Suprapubic skin (tissue), 4 donors: ENCODE results near the gene KLHL10.

Source experiments
- POLR2A ChIP-seq, 2 donors: fragments of 450-650 bp; IDR thresholded peaks; one replicate each; pipeline ENCODE4 v1.6.1; 2017; ENCODE audit warnings: antibody characterized with exemption in 2 of 2, mild to moderate bottlenecking in 2 of 2, moderate library complexity in 2 of 2
- POLR2AphosphoS5 ChIP-seq, 3 donors: sonication (generic); formaldehyde crosslinking; IDR thresholded peaks; one replicate each; pipeline ENCODE4 v1.6.1; 2017; ENCODE audit warnings: antibody characterized with exemption in 3 of 3
- TF ChIP-seq, protein P1 (sequence below), 2 donors: fragments of 200-600 bp in 1 of 2; fragments of 450-650 bp in 1 of 2; sonication (generic) in 1 of 2; IDR thresholded peaks; one replicate each; pipeline ENCODE4 v1.5.1; 2016 to 2019; ENCODE audit warnings: antibody characterized with exemption in 2 of 2, mild to moderate bottlenecking in 1 of 2, moderate library complexity in 1 of 2

- TF ChIP-seq POLR2A (IDR thresholded peaks at IDR 0.05) (no peak), POLR2AphosphoS5 (IDR thresholded peaks at IDR 0.05) (no peak)
- TF ChIP-seq, protein P1, sequence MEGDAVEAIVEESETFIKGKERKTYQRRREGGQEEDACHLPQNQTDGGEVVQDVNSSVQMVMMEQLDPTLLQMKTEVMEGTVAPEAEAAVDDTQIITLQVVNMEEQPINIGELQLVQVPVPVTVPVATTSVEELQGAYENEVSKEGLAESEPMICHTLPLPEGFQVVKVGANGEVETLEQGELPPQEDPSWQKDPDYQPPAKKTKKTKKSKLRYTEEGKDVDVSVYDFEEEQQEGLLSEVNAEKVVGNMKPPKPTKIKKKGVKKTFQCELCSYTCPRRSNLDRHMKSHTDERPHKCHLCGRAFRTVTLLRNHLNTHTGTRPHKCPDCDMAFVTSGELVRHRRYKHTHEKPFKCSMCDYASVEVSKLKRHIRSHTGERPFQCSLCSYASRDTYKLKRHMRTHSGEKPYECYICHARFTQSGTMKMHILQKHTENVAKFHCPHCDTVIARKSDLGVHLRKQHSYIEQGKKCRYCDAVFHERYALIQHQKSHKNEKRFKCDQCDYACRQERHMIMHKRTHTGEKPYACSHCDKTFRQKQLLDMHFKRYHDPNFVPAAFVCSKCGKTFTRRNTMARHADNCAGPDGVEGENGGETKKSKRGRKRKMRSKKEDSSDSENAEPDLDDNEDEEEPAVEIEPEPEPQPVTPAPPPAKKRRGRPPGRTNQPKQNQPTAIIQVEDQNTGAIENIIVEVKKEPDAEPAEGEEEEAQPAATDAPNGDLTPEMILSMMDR (IDR thresholded peaks at IDR 0.05) = no peak
Observed at GRCh38 chr17:41892021-41892376, 54.4 kb downstream of the KLHL10 start.
